ENCODE measurements around the gene CTRB1.

CTRB1 gene

GRCh38 chr16:75188832-75189477 lies 29.8 kb upstream of the CTRB1 start:
- ChIA-PET POLR2A (no interaction called here), CTCF (no interaction called here)
- TF ChIP-seq CTBP1 (IDR thresholded peaks at IDR 0.05; ENCODE audit: borderline replicate concordance) (no peak), ZNF384 (IDR thresholded peaks at IDR 0.05) (no peak), HDGF (IDR thresholded peaks at IDR 0.05; ENCODE audit: borderline replicate concordance) (no peak)
- no peak for DNase-seq (ENCODE audit: extremely low spot score)

GRCh38 chr16:75189638-75190245 lies 29.0 kb upstream of the CTRB1 start:
- TF ChIP-seq LEF1 (IDR thresholded peaks at IDR 0.05; ENCODE audit: borderline replicate concordance) (no peak), FOXA1 (IDR thresholded peaks at IDR 0.05) (no peak), PKNOX1 (IDR thresholded peaks at IDR 0.05) (no peak), CTBP1 (IDR thresholded peaks at IDR 0.05; ENCODE audit: borderline replicate concordance) (no peak), SP1 (IDR thresholded peaks at IDR 0.05) (no peak), FOXK2 (IDR thresholded peaks at IDR 0.05) (no peak), SUZ12 (IDR thresholded peaks at IDR 0.05) (no peak), L3MBTL2 (conservative IDR thresholded peaks at IDR 0.05) (no peak), FOXM1 (IDR thresholded peaks at IDR 0.05; ENCODE audit: borderline replicate concordance) (no peak), NFRKB (IDR thresholded peaks at IDR 0.05) (no peak), ARNT (IDR thresholded peaks at IDR 0.05) (no peak), ZNF384 (IDR thresholded peaks at IDR 0.05) (no peak), BHLHE40 (IDR thresholded peaks at IDR 0.05; ENCODE audit: borderline replicate concordance) (no peak), ELF4 (IDR thresholded peaks at IDR 0.05) (no peak), HDGF (IDR thresholded peaks at IDR 0.05; ENCODE audit: borderline replicate concordance) (no peak), TARDBP (IDR thresholded peaks at IDR 0.05) (no peak)
- POLR2A ChIA-PET: no interaction called here
- CTCF ChIA-PET: interaction anchor here (1.0 kb wide), 1 partner anchor 10 kb away, joined by 3 read pairs; no protein-coding TSS in a partner anchor
- DNase-seq (ENCODE audit: extremely low spot score): no peak

GRCh38 chr16:75192606-75193264 lies 26.1 kb upstream of the CTRB1 start:
- TF ChIP-seq LEF1 (IDR thresholded peaks at IDR 0.05; ENCODE audit: borderline replicate concordance): no peak
- no peak for TF ChIP-seq FOXM1 (IDR thresholded peaks at IDR 0.05; ENCODE audit: borderline replicate concordance)
- no peak for TF ChIP-seq FOXK2 (IDR thresholded peaks at IDR 0.05)
- TF ChIP-seq HDGF (IDR thresholded peaks at IDR 0.05; ENCODE audit: borderline replicate concordance): no peak
- TF ChIP-seq ARNT (IDR thresholded peaks at IDR 0.05): no peak
- no peak for TF ChIP-seq FOXA1 (IDR thresholded peaks at IDR 0.05)
- TF ChIP-seq BHLHE40 (IDR thresholded peaks at IDR 0.05; ENCODE audit: borderline replicate concordance): no peak
- TF ChIP-seq SP1 (IDR thresholded peaks at IDR 0.05): no peak
- TF ChIP-seq ELF4 (IDR thresholded peaks at IDR 0.05): no peak
- DNase-seq (ENCODE audit: extremely low spot score): no peak
- CTCF ChIA-PET: no interaction called here
- POLR2A ChIA-PET: no interaction called here

GRCh38 chr16:75193265-75193650 lies 25.5 kb upstream of the CTRB1 start:
- DNase-seq (ENCODE audit: extremely low spot score): no peak
- CTCF ChIA-PET: no interaction called here
- TF ChIP-seq SP1 (IDR thresholded peaks at IDR 0.05): no peak
- no peak for TF ChIP-seq HDGF (IDR thresholded peaks at IDR 0.05; ENCODE audit: borderline replicate concordance)
- POLR2A ChIA-PET: no interaction called here

- no peak for DNase-seq (ENCODE audit: extremely low spot score)
- CTCF ChIA-PET: no interaction called here
- POLR2A ChIA-PET: no interaction called here
- TF ChIP-seq HDGF (IDR thresholded peaks at IDR 0.05; ENCODE audit: borderline replicate concordance): no peak
- no peak for TF ChIP-seq CTBP1 (IDR thresholded peaks at IDR 0.05; ENCODE audit: borderline replicate concordance)
- no peak for TF ChIP-seq FOXA1 (IDR thresholded peaks at IDR 0.05)
- TF ChIP-seq BHLHE40 (IDR thresholded peaks at IDR 0.05; ENCODE audit: borderline replicate concordance): no peak
- TF ChIP-seq ARNT (IDR thresholded peaks at IDR 0.05): no peak
- TF ChIP-seq ELF4 (IDR thresholded peaks at IDR 0.05): no peak
- no peak for TF ChIP-seq ZNF384 (IDR thresholded peaks at IDR 0.05)
- no peak for TF ChIP-seq SP1 (IDR thresholded peaks at IDR 0.05)
- TF ChIP-seq FOXM1 (IDR thresholded peaks at IDR 0.05; ENCODE audit: borderline replicate concordance): no peak
- no peak for TF ChIP-seq NFRKB (IDR thresholded peaks at IDR 0.05)
- no peak for TF ChIP-seq PKNOX1 (IDR thresholded peaks at IDR 0.05)
- TF ChIP-seq SUZ12 (IDR thresholded peaks at IDR 0.05): no peak
These were observed 24.9 kb upstream of the CTRB1 start for GRCh38 chr16:75193730-75194444.

GRCh38 chr16:75195811-75196790 lies 22.7 kb upstream of the CTRB1 start:
- CTCF ChIA-PET: no interaction called here
- POLR2A ChIA-PET: no interaction called here

More at GRCh38 chr16:75195811-75196790, 22.7 kb upstream of the CTRB1 start:
- TF ChIP-seq SP1 (IDR thresholded peaks at IDR 0.05) (no peak), FOXK2 (IDR thresholded peaks at IDR 0.05) (no peak), BHLHE40 (IDR thresholded peaks at IDR 0.05; ENCODE audit: borderline replicate concordance) (no peak), FOXA1 (IDR thresholded peaks at IDR 0.05) (no peak), TARDBP (IDR thresholded peaks at IDR 0.05) (no peak), HDGF (IDR thresholded peaks at IDR 0.05; ENCODE audit: borderline replicate concordance) (no peak), FOXM1 (IDR thresholded peaks at IDR 0.05; ENCODE audit: borderline replicate concordance) (no peak), NFRKB (IDR thresholded peaks at IDR 0.05) (no peak), CTBP1 (IDR thresholded peaks at IDR 0.05; ENCODE audit: borderline replicate concordance) (no peak), L3MBTL2 (conservative IDR thresholded peaks at IDR 0.05) (no peak), ARNT (IDR thresholded peaks at IDR 0.05) (no peak), PKNOX1 (IDR thresholded peaks at IDR 0.05) (no peak), LEF1 (IDR thresholded peaks at IDR 0.05; ENCODE audit: borderline replicate concordance) (no peak), ELF4 (IDR thresholded peaks at IDR 0.05) (no peak), SUZ12 (IDR thresholded peaks at IDR 0.05) (no peak), ZNF384 (IDR thresholded peaks at IDR 0.05) (no peak)
- DNase-seq (ENCODE audit: extremely low spot score): no peak

Measured in HEK293T (cell line).